Astrocyte of the spinal cord (primary cell): Measurements from ENCODE around the gene LHFPL6.

Experiments used
- DNase-seq: peaks from one replicate; pipeline ENCODE4 v3.0.0; 2011; ENCODE audit warnings: low read depth, low spot score
- H3K4me3 ChIP-seq: 2 replicates; pipeline ENCODE4 v1.5.1; 2011; ENCODE audit warnings: low read depth, mild to moderate bottlenecking, low read length, moderate library complexity
- in situ Hi-C: cut with HindIII; loops from 2 replicates; pipeline ENCODE4 v1.10.0; 2017; ENCODE audit warnings: low sequenced_read_pairs
- TF ChIP-seq, protein P1 (sequence below): IDR thresholded peaks from 2 replicates; pipeline ENCODE4 v1.5.1; 2012; ENCODE audit warnings: low read depth, mild to moderate bottlenecking, low read length, inconsistent platforms

LHFPL6 gene

DNA sequence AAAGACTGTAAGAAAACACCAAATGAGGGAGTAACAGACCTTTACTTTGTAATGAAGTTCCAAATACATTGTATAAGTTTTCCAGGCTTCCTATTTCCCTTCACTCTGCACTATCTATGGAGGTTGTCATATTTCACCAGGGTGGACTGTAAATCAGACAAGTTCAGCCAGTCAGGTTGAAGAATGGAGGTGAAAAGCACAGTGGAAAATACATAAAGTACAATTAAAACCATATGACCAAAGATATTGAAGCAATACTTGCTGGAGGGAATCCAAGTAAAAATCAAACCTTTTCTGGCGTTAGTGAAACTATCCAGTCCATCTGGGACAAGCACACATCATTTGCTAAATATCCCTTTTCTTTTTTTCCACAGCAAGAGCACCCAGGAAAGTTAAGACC lies 3.2 kb downstream of the LHFPL6 start:
- DNase-seq, result peak; percentile 21
- TF ChIP-seq, protein P1, sequence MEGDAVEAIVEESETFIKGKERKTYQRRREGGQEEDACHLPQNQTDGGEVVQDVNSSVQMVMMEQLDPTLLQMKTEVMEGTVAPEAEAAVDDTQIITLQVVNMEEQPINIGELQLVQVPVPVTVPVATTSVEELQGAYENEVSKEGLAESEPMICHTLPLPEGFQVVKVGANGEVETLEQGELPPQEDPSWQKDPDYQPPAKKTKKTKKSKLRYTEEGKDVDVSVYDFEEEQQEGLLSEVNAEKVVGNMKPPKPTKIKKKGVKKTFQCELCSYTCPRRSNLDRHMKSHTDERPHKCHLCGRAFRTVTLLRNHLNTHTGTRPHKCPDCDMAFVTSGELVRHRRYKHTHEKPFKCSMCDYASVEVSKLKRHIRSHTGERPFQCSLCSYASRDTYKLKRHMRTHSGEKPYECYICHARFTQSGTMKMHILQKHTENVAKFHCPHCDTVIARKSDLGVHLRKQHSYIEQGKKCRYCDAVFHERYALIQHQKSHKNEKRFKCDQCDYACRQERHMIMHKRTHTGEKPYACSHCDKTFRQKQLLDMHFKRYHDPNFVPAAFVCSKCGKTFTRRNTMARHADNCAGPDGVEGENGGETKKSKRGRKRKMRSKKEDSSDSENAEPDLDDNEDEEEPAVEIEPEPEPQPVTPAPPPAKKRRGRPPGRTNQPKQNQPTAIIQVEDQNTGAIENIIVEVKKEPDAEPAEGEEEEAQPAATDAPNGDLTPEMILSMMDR, result no peak
- in situ Hi-C loops, result no loop called here
- peak overlapping the region; percentile 88 for H3K4me3 ChIP-seq

DNA sequence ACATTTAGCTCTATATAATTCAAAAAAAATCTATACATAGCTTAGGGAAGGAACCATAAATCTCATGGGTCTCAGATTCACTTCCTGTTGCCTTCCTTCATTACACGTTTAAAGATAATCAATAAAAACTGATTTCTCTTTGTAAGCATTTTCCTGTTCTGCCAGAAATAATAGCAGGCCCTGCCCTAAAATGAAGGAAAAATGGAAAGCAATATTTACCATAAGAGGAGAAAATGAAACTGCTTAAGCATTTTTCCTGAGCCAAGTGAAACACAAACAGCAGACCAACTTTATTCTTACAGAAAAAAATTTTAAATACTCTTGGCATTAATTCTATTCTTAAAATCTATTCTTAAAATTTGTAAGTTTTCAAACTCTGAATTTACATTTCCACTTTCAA lies 4.0 kb downstream of the LHFPL6 start:
- in situ Hi-C loops, result no loop called here
- TF ChIP-seq, protein P1, result no peak
- DNase-seq, result peak; percentile 9
- peak overlapping the region; percentile 88 for H3K4me3 ChIP-seq

DNA sequence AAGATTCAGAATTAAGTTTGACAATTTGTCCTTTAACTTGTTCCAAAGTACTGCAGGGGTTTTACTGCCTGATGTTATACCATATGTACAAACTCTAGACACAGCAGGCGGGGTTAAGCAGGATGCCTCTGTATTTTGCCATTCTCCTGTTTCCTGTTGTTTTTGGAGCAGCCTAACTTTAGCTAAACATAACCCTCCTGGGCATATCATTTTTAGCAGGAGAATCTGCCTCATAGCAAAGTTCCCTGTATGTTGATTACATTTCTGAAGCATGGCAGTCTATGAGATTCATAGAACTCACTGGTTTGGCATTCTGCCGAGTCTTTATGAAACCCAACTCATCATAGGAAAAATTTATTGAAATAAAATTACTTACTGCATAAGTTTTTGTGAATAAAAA lies 5.2 kb downstream of the LHFPL6 start:
- no peak overlapping the region for H3K4me3 ChIP-seq
- peak; percentile 57 for DNase-seq
- in situ Hi-C loops, result no loop called here
- TF ChIP-seq, protein P1, result no peak

DNA sequence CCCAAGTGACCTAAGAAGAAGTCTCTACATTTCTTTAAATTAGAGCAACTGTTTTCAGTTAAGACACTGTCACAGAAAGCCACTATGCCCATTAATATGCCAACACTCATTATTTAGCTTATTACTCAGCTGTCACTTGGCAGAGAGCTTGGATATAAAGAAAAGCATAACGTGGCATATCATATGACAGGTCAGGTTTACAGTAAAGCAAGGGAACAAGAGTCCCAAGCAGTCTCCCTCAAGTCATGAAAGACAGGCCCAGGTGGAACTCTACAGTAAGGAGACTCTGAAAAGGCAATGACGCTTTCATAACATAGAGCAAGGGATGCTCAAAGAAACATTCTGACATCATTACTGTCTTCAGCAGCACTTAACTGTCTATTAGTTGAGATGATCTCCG lies 6.3 kb downstream of the LHFPL6 start:
- in situ Hi-C loops, result no loop called here
- no peak for DNase-seq
- H3K4me3 ChIP-seq, result no peak overlapping the region
- TF ChIP-seq, protein P1, result no peak

DNA sequence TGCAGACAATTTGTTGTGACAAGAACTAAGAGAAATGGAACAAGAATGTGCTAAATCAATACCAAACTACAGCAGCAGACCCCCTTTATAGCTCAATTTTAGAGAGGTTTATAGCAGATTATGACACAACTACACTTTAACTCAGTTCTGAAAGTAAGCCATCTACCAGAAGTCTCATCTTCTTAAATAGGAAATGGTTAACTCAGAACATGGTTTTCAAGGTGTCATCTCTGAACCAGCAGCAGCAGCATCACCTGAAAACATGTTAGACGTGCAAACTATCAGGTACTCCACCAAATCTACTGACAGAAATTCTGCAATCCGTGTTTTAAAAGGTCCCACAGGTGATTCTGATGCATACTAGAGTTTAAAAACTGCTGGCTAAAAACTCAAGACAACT lies 6.8 kb downstream of the LHFPL6 start:
- no peak overlapping the region for H3K4me3 ChIP-seq
- TF ChIP-seq, protein P1, result no peak
- DNase-seq, result no peak
- in situ Hi-C loops, result no loop called here

DNA sequence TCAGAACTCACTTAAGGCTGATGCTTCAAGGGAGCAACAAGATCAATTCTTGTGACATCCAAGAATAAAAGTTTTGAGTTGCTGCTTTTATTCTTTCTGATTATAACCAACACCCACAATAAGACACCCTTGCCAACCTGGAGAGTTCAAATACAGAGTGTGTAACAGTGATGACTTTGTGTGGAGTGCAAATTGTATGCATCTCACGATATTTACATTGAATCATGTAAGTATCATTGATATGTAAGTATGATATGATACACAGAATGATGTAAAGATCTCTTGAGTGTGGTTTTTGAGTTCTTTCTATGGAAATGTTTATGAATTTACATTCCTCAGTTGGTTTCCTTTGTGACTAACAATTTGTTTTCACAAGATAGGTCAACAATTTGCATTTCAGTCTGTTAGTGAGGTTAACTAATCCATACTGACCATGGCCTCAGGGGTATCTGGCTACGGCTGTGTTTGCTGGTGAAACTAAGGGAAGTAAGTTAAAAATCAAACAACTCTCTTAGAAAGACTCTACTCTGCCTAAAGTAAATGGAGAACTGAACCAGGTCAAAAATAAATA lies 12.4 kb downstream of the LHFPL6 start:
- no peak for DNase-seq
- in situ Hi-C loops, result no loop called here
- TF ChIP-seq, protein P1, result no peak
- H3K4me3 ChIP-seq, result no peak overlapping the region

DNA sequence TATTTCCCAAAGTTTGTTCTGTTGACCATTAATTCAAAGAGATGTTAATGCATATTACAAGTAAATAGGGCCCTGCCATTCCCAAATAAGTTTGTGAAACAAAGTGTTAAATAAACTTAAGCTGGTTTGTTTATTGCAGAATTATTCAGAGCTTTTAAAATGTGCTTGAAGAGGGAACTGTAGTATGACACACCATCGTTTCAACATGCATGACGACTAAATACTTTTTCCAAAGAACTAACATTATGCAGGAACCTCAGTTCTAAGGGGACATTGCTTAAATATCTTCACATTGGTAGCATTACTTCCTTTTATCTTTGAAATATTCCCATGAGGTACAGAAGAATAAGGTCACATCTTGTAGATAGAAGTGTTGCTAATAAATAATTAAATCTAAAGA lies 14.6 kb downstream of the LHFPL6 start:
- H3K4me3 ChIP-seq, result no peak overlapping the region
- TF ChIP-seq, protein P1, result no peak
- in situ Hi-C loops, result no loop called here

More for the DNA sequence above, 14.6 kb downstream of the LHFPL6 start:
- DNase-seq, result no peak
